HepG2 (cell line): ENCODE results near the gene CACNA1F. TPM values are rescaled to one million over a fixed set of nuclear protein-coding genes. Genes with fewer than 3 reads are reported as not detected.

ENCODE experiments used
- ATAC-seq: fragments of 200-7000 bp; cut with Tn5 transposase; 3 replicates; pipeline ENCODE4 v1.9.1; 2020; ENCODE audit warnings: mild to moderate bottlenecking, moderate library complexity
- BruUV-seq: library from RNA; stranded (reverse); fragments of 400-500 nt; replicated peaks from 2 replicates; lab custom pipeline; 2021; lab: Mats Ljungman, UMichigan
- CTCF ChIA-PET: fragments of 300-600 bp; formaldehyde crosslinking; extraction: SDS; loops from one replicate; lab custom pipeline; 2021; ENCODE audit warnings: low total read pairs, inconsistent platforms, low intra/inter-chr PET ratio; lab: Yijun Ruan, JAX
- POLR2A ChIA-PET: fragments of 350-600 bp; sonication (Branson Sonifier 250); formaldehyde crosslinking; loops from one replicate; lab custom pipeline; 2020; ENCODE audit warnings: antibody characterized with exemption, inconsistent platforms; lab: Yijun Ruan, JAX
- DNase-seq: peaks from one replicate; pipeline ENCODE4 v3.0.0-alpha.2; 2015; ENCODE audit warnings: low spot score
- FAIRE-seq: peaks from 3 replicates; lab custom pipeline; 2011; peaks lifted over from hg19 to GRCh38; lab: Jason Lieb, UNC
- H2AFZ ChIP-seq: one replicate; pipeline ENCODE4 v1.6.1; 2011; ENCODE audit warnings: low read length, inconsistent platforms
- H3K27ac ChIP-seq: fragments of 300-600 bp; 3 replicates; pipeline ENCODE4 v1.8.0; 2011; ENCODE audit warnings: mixed run types, mild to moderate bottlenecking, mixed read lengths, low read length, inconsistent platforms; ENCODE audit not compliant: insufficient read depth; ENCODE audit errors: extremely low read length
- H3K27me3 ChIP-seq, 2 experiments: fragments of 200-600 bp in 1 of 2; 2 replicates in 1 of 2; 3 replicates in 1 of 2; pipeline versions ENCODE4 v1.6.0 to v1.8.0; 2011; ENCODE audit warnings: low read length in 2 of 2, mild to moderate bottlenecking in 2 of 2, moderate library complexity in 2 of 2, inconsistent platforms in 1 of 2; ENCODE audit not compliant: insufficient read depth in 2 of 2, control insufficient read depth in 1 of 2
- H3K36me3 ChIP-seq, 2 experiments: fragments of 200-600 bp in 1 of 2; replicated peaks in 1 of 2; 2 replicates in 1 of 2; 3 replicates in 1 of 2; pipeline versions ENCODE4 v1.5.1 to v1.8.0; 2011; ENCODE audit warnings: low read length in 2 of 2, inconsistent platforms in 1 of 2; ENCODE audit not compliant: insufficient read depth in 2 of 2, control insufficient read depth in 1 of 2
- H3K4me1 ChIP-seq: 2 replicates; pipeline ENCODE4 v1.5.1; 2012; ENCODE audit warnings: low read length, inconsistent platforms; ENCODE audit not compliant: insufficient read depth
- H3K4me2 ChIP-seq: 2 replicates; pipeline ENCODE4 v1.6.0; 2011; ENCODE audit warnings: low read depth, low read length, inconsistent platforms
- H3K4me3 ChIP-seq, 3 experiments: fragments of 200-600 bp in 1 of 3; sonication (generic), shearing (Covaris generic) in 1 of 3; replicated peaks in 1 of 3; 2 replicates each; pipeline ENCODE4 v1.5.1; 2011 to 2016; ENCODE audit warnings: low read length in 3 of 3, inconsistent platforms in 2 of 3, low read depth in 2 of 3, mild to moderate bottlenecking in 2 of 3, control low read depth in 1 of 3, mixed read lengths in 1 of 3; ENCODE audit not compliant: insufficient read depth in 1 of 3
- H3K79me2 ChIP-seq: one replicate; pipeline ENCODE4 v1.6.1; 2011; ENCODE audit warnings: low read length, inconsistent platforms; ENCODE audit not compliant: insufficient read depth
- H3K9ac ChIP-seq: 2 replicates; pipeline ENCODE4 v1.6.0; 2011; ENCODE audit warnings: mild to moderate bottlenecking, low read depth, low read length, inconsistent platforms; ENCODE audit not compliant: insufficient read depth
- H3K9me3 ChIP-seq: 2 replicates; pipeline ENCODE4 v1.5.1; 2012; ENCODE audit warnings: mild to moderate bottlenecking, low read length
- H4K20me1 ChIP-seq: 2 replicates; pipeline ENCODE4 v1.6.0; 2011; ENCODE audit warnings: inconsistent platforms, mild to moderate bottlenecking, low read length, moderate library complexity; ENCODE audit not compliant: insufficient read depth
- GATA4 ChIP-seq: sonication (generic); IDR thresholded peaks from 2 replicates; pipeline ENCODE4 v1.6.1; 2016; ENCODE audit warnings: antibody characterized with exemption, low read depth, borderline replicate concordance
- MAFG ChIP-seq: sonication (generic); formaldehyde crosslinking; IDR thresholded peaks from 2 replicates; pipeline ENCODE4 v1.5.1; 2020; ENCODE audit warnings: mild to moderate bottlenecking, missing genetic modification reagents
- POLR2G ChIP-seq: fragments of 200-400 bp; formaldehyde crosslinking; IDR thresholded peaks from 2 replicates; pipeline ENCODE4 v1.6.1; 2018; ENCODE audit warnings: mild to moderate bottlenecking, low read depth, low read length, moderate library complexity
- RFX5 ChIP-seq: IDR thresholded peaks from 2 replicates; pipeline ENCODE4 v1.6.1; 2011; ENCODE audit warnings: low read depth, low read length, improper control_type of control experiment
- SNRNP70 ChIP-seq: fragments of 200-400 bp; formaldehyde crosslinking; IDR thresholded peaks from 2 replicates; pipeline ENCODE4 v1.6.1; 2017; ENCODE audit warnings: mild to moderate bottlenecking, low read depth, low read length, moderate library complexity
- TBX3 ChIP-seq: fragments of 450-650 bp; IDR thresholded peaks from 2 replicates; pipeline ENCODE4 v1.6.1; 2017; ENCODE audit warnings: antibody characterized with exemption, mild to moderate bottlenecking, inconsistent platforms, borderline replicate concordance
- ZNF558 ChIP-seq: sonication (generic); formaldehyde crosslinking; IDR thresholded peaks from 2 replicates; pipeline ENCODE4 v1.9.0; 2022; ENCODE audit warnings: mild to moderate bottlenecking, missing genetic modification reagents, borderline replicate concordance
- WGBS: methylation state at CpG from one replicate; pipeline ENCODE4 v1.1.6; 2017; ENCODE audit warnings: low lambda C conversion rate; 5-methylcytosine and 5-hydroxymethylcytosine counted together
- in situ Hi-C: cut with HindIII; loops from 2 replicates; pipeline ENCODE4 v1.10.0; 2017; ENCODE audit warnings: low pct_unique_long_range_greater_than_20kb; ENCODE audit not compliant: extremely low pct_ligation_motif_present
- intact Hi-C: fragments of 100-400 bp; cut with micrococcal nuclease; formaldehyde crosslinking; loops from one replicate; pipeline ENCODE4 v1.10.0; 2022; ENCODE audit not compliant: unreplicated experiment
- polyA plus RNA-seq, 8 experiments: library from polyadenylated mRNA; depleted of rRNA in 3 of 8; stranded (reverse) in 7 of 8; unstranded in 1 of 8; fragments of >200 nt; fragmentation: Illumina TruSeq in 4 of 8; extraction: Trizol in 4 of 8; gene quantifications; 2 replicates each; pipeline versions ENCODE4 v1.2.1 to v1.2.3, GENCODE V29; 2011 to 2016; ENCODE audit warnings: low read depth in 4 of 8, missing spikeins in 1 of 8, mixed read lengths in 1 of 8; ENCODE audit not compliant: insufficient read depth in 1 of 8
- total RNA-seq, 5 experiments: library from RNA; depleted of rRNA; stranded (reverse); fragments of >200 nt; fragmentation: Illumina TruSeq; extraction: Trizol; gene quantifications; 2 replicates each; pipeline ENCODE4 v1.2.3, GENCODE V29; 2016; ENCODE audit warnings: low read depth in 1 of 5
- TF ChIP-seq, protein P1 (sequence below): sonication (generic); formaldehyde crosslinking; conservative IDR thresholded peaks from 2 replicates; pipeline ENCODE4 v1.4.0; 2020; ENCODE audit warnings: missing genetic modification reagents
- TF ChIP-seq, protein P2 (sequence below): sonication (generic); formaldehyde crosslinking; IDR thresholded peaks from 2 replicates; pipeline ENCODE4 v1.5.1; 2020; ENCODE audit warnings: missing genetic modification reagents, mild to moderate bottlenecking, borderline replicate concordance
- TF ChIP-seq, protein P3 (sequence below), 2 experiments: sonication (generic) in 1 of 2; formaldehyde crosslinking in 1 of 2; IDR thresholded peaks; 2 replicates each; pipeline versions ENCODE4 v1.6.1 to v1.9.0; 2014 to 2022; ENCODE audit warnings: antibody characterized with exemption in 1 of 2, borderline replicate concordance in 1 of 2, inconsistent platforms in 1 of 2, low read depth in 1 of 2, missing genetic modification reagents in 1 of 2

The CACNA1F gene
- total and polyA plus RNA-seq, 2 of the 13 experiments (the other 11 are each of a cell fraction or from before 2014, with no cell fraction given) = 0.03 TPM; not detected in 1

- no peaks in the 10 kb centered on the region for H3K79me2 ChIP-seq
- no peaks in the 10 kb centered on the region for H4K20me1 ChIP-seq
- no peak overlapping the region for H3K4me2 ChIP-seq
- CTCF ChIA-PET = no interaction called here
- peaks cover 8% of the 10 kb centered on the region for H3K4me1 ChIP-seq
- no peaks in the 10 kb centered on the region for H3K36me3 ChIP-seq
- no peak overlapping the region for H3K4me3 ChIP-seq
- in situ Hi-C loops = no loop called here
- WGBS = no CpG with 5 or more reads among the region's 13 CpGs
- no TSS peak for BruUV-seq
- H3K9ac ChIP-seq = no peak overlapping the region
- DNase-seq = no peak
- no peaks in the 10 kb centered on the region for H3K27me3 ChIP-seq
- TF ChIP-seq GATA4 (no peak), RFX5 (no peak), POLR2G (no peak), SNRNP70 (no peak), TBX3 (no peak), MAFG (CRISPR knock-in tag) (no peak), ZNF558 (CRISPR knock-in tag) (no peak)
- TF ChIP-seq, protein P1, sequence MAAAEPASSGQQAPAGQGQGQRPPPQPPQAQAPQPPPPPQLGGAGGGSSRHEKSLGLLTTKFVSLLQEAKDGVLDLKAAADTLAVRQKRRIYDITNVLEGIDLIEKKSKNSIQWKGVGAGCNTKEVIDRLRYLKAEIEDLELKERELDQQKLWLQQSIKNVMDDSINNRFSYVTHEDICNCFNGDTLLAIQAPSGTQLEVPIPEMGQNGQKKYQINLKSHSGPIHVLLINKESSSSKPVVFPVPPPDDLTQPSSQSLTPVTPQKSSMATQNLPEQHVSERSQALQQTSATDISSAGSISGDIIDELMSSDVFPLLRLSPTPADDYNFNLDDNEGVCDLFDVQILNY (CRISPR knock-in tag) = no peak
- TF ChIP-seq, protein P2, sequence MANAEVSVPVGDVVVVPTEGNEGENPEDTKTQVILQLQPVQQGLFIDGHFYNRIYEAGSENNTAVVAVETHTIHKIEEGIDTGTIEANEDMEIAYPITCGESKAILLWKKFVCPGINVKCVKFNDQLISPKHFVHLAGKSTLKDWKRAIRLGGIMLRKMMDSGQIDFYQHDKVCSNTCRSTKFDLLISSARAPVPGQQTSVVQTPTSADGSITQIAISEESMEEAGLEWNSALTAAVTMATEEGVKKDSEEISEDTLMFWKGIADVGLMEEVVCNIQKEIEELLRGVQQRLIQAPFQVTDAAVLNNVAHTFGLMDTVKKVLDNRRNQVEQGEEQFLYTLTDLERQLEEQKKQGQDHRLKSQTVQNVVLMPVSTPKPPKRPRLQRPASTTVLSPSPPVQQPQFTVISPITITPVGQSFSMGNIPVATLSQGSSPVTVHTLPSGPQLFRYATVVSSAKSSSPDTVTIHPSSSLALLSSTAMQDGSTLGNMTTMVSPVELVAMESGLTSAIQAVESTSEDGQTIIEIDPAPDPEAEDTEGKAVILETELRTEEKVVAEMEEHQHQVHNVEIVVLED (CRISPR knock-in tag) = no peak
- TF ChIP-seq, protein P3, sequence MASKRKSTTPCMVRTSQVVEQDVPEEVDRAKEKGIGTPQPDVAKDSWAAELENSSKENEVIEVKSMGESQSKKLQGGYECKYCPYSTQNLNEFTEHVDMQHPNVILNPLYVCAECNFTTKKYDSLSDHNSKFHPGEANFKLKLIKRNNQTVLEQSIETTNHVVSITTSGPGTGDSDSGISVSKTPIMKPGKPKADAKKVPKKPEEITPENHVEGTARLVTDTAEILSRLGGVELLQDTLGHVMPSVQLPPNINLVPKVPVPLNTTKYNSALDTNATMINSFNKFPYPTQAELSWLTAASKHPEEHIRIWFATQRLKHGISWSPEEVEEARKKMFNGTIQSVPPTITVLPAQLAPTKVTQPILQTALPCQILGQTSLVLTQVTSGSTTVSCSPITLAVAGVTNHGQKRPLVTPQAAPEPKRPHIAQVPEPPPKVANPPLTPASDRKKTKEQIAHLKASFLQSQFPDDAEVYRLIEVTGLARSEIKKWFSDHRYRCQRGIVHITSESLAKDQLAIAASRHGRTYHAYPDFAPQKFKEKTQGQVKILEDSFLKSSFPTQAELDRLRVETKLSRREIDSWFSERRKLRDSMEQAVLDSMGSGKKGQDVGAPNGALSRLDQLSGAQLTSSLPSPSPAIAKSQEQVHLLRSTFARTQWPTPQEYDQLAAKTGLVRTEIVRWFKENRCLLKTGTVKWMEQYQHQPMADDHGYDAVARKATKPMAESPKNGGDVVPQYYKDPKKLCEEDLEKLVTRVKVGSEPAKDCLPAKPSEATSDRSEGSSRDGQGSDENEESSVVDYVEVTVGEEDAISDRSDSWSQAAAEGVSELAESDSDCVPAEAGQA (IDR thresholded peaks at IDR 0.05; ENCODE audit: low read depth) = no peak
- TF ChIP-seq, protein P3 (CRISPR knock-in tag; IDR thresholded peaks at IDR 0.05; ENCODE audit: borderline replicate concordance) = no peak
- H3K27ac ChIP-seq = no peak overlapping the region
- intact Hi-C loops = no loop called here
- no peak overlapping the region for H2AFZ ChIP-seq
- FAIRE-seq = no peak
- POLR2A ChIA-PET = no interaction called here
- no peak for ATAC-seq
- no peaks in the 10 kb centered on the region for H3K9me3 ChIP-seq
Measured at GRCh38 chrX:49205443-49205842, 27.7 kb downstream of the CACNA1F start.
